DMS53 (cell line): ENCODE data around the gene C10orf105.
A peak's percentile ranks its signal among the peaks of the same experiment; 100 is the strongest.

ENCODE experiments used
- DNase-seq: peaks from one replicate; lab custom pipeline; 2025; lab: John Stamatoyannopoulos, UW

C10orf105 gene

DNA sequence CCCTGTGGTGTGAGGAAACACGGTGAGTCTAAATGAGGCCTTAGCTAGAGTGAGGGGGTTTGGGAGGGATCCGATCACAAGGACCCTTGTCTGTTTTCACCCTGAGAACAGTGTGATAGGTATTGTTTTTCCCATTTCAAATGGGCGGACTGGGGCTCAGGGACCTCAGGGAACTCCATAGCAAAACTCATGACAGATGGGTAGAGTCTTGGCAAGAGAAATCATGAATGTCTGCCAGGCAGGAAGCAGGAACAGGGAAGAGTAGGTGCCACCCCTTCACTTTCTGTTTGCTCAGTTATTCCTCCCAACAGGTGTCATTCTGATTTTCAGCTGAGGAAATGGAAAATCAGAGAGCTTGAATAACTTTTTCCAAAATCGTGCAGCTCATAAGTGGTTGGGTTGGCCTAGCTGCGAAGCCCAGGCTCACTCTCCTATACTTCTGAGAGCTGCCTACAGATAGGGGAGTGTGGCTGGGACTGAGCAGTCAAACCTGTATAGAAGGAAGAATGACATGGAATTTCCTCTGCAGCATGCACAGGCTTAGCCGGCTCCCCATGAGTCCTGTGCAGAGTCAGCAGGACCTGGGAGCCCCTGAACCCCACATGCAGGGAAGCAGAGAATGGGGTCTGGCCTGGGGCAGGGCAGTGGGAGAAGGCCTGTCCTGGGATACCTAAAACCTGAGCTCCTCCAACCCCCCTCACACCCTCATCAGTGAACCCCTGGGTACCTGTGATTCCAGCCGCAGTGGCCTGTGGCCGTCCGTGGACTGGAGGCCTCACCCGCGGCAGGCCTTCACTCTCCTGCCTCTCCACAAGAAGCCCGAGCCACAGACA, 17.6 kb upstream of the C10orf105 start:
- DNase-seq = peak; percentile 16

DNA sequence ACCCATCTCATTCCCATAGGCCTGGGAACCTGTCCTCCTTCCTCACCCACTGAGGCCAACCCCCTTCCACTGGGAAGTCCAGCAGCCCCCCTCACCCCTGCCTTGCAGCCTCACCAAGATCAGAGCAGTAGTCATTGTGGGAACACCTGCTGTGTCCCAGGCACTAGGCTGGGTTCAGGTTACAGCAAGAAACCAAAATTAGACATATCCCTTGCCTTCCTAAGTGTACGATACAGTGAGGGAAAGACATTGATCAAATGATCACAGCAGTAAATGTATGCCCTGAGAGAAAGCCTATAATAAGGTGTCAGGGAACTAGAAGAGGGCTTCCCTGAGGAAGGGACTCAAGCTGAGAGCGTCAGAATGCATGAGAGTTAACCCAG, 17.0 kb upstream of the C10orf105 start:
- DNase-seq = no peak

DNA sequence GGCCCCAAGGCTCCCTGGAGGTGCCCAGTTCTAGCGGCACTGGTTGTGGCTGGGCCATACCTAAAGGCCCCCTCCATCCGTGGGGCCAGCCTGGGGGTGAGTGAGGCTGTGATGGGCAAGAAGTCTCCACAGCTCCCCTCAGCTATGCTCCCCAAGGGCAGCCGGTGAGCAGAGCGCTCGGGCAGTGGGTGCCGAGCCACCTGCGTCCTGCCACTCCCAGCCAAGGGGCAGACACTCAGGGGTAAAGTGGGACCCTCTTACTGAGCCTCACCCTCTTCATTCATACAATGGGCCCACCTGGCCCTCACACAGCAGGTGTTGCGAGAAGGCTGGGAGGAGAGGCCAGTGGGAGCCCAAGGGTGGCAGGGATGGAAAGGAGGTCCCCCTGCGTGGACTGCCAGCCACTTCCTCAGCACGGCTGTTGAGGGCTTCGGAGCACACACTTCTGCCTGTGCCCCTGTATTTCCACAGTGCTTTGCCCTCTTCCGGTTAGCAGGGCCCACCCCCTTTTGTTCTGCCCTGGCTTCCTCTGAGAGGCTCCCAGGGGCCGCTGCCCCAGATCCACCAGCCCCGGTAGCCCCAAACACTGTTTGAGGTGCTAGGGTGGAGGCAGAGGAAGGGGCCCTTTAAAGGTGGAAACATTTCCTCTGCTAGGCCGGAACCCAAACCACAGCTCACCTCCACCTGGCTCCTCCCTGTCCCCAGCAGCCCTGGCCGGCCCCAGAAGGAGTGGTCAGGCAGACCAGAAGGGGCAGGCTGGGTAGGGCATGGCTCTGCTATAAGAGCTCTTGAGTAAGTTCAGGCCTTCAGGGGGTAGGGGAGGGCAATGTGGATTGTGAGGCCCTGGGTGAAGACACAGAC, 16.4 kb upstream of the C10orf105 start:
- no peak for DNase-seq

DNA sequence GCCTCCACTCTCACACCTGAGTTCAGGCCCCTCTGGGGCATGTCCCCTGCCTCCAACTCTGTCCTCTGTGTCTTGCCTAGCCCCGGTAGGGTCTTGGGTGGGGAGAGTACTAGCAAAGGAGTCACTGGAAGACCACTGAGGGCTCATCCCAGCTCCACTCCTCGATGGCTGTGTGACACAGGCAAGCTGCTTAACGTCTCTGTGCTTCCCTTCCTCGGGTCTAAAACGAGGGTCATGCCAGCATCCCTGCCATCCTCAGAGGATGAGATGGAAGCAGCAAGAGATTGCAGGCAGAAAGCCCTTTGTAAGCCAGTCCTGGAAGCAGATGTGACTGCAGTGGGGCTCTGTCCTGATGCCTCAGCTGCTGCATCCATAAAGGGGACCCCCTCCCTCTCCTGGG, 15.2 kb upstream of the C10orf105 start:
- DNase-seq = no peak

DNA sequence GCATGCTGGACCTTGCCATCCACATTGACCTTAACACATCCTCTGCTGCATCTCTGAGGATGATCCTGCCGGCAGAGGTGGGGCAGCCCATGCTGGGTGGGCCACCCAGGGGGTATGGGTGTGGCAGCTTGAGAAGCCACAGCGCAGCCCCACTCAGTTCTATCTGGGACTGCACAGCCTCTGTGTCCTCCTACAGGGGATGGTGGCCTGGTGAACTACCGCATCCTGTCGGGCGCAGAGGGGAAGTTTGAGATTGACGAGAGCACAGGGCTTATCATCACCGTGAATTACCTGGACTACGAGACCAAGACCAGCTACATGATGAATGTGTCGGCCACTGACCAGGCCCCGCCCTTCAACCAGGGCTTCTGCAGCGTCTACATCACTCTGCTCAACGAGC, 12.2 kb upstream of the C10orf105 start:
- DNase-seq = no peak

DNA sequence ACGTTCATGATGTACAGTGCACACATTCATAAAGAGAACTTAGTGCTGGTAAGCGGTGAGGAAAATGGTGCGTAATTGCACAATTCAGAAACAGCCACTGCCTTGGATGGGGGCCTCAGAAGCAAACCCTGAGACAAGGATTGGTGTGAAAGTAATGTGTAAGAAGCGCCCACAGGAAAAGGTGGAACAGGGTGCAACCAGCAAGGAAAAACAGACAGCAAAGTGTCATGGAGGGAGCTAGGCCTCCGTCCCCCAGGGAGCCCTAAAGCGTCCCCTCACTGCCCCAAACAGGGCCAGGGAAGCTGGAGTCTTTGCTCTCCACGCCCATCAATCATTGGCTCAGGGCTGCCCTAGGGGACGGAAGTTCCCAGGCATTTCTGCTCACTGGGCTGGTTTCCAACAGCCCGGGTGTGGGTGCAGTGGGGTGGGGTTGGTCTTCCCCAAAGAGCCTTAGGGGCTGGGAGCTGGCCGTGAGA, 9.6 kb upstream of the C10orf105 start:
- DNase-seq = no peak

DNA sequence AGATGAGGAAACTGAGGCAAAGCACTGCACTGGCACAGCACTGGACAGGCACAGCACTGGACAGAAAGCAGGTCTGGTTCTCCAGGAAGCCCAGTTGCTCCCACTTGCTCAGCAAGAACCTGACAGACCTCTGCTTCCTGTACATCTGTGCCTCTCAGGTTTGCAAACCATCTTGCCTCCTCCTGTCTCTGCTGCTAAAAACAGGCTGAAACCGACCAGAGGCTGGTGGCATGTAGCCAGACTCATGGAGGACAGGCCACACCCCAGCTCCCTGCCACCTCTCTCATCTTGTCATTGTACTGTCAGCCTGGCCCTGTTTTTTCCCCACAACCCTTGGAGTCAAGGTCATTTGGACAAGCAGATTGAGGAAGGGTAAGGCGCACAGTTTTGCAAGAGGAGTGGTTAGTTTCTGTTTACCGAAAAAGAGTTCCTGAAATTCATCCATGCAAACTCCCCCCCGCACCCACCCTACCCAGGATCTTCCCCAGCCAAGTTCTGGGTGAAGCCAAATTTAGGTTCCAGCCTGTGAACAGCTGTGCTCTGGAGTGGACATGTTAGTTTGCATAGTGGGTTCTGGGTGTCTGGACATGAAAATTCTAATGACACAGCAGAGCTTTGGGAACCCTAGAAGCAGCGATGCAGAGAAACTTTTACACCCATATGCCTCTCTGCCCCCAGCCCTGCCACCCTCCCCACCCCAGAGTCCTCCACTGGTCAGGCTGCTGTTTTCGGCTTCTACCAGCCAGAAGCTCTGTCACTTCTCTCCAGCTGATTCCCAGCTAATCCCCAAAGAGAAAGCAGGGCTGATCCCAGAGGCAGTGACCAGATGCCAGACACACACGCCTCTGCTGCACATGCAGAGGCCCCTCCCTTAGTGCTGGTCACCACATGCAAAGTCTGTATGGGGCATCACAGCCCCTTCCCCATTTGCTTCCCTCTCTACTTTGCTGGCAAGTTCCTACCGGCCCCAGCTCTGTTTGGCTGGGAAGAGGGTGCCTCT, 8.5 kb upstream of the C10orf105 start:
- peak; percentile 73 for DNase-seq

DNA sequence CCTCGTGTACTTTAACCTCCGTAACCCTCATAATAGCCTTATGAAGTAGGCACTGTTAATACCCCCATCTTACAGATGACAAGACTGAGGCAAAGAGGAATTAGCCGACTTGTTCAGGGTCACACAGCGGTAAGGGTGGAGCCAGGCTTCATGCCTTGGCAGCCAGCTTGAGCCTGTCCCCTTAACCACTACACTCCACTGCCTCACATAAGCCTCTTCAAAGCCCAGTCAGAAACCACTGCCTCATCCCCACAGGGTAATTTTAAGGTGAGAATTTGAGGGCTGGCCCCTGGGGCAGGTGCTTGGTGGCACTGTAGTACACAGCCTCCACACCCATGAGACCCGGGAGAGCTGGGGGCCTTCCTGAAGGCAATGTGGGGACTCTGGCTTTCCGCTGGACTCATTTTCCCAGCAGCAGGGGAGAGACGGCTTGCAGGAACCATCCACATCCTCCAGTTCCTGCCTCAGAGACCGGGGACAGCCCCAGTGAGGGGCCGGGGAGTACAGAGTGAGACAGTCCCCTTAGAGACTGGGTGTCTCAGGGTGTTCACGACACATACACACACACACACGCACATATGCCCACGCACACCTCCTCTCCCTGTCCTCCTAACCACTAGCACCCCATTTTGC, 7.6 kb upstream of the C10orf105 start:
- no peak for DNase-seq

DNA sequence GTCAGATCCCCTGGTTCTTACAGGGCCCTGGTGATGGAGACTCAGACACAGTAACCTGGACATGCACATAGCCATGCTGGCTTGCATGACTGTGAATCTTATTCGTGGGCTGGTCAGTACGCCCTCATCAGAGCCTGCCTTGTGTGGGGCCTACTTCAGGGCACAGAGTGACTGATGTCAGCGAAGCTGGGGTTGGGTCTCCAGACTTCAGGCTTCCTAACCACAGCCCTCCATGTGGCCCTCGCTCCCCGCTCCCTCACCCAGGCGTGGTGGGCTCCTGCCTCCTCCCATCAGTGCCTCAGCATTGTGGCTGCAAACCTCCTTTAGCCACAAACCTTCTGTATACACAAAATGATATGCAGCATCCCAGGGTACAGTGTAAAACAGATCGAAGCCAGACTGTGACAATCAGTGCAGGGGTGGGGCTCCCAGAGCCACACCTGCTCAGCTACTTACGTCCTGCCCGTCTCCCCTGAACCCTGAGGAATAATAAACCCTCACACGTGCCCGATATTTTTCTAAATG, 7.1 kb upstream of the C10orf105 start:
- DNase-seq = no peak

DNA sequence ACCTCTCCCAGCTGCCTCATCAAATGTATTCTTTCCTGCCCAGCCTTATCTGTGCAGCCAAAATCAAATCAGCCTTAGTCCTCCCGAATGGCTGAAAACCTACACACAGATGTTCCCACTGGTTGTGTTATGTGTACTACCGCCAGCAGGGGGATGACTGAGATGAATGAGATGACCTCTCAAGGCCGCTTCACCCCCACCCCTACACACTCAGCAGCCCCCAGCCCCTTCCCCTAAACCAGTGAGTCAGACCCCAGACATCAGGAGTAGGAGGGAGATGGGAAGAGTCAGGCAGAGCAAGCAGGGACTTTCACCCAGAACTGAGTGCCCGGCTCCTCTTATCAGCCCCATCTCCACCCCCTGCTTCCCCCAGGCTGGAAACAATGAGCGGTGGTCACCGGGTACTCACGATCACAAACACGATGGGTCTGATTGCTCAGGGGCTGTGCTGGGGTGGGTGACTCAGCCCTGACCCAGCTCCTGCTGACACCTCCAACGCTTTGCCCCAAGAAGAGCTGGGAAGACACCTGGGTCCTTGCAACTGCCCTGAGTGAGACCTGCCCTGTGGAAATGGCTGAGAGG, 6.5 kb upstream of the C10orf105 start:
- peak; percentile 30 for DNase-seq

DNA sequence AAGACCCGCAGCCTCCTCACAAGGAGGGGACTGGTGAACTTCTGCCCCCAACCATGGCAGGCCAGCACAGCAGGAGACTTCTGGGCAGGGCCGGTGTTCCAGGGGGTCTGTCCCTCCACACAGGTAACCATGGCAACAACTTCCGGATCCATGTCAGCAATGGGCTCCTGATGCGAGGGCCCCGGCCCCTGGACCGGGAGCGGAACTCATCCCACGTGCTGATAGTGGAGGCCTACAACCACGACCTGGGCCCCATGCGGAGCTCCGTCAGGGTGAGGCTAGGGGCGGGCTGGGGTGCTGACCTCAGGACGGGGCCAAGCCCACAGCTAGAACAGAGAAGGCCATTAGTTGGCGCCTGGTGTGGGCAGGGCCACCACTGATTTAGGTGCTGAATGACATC, 5.7 kb upstream of the C10orf105 start:
- DNase-seq = no peak

DNA sequence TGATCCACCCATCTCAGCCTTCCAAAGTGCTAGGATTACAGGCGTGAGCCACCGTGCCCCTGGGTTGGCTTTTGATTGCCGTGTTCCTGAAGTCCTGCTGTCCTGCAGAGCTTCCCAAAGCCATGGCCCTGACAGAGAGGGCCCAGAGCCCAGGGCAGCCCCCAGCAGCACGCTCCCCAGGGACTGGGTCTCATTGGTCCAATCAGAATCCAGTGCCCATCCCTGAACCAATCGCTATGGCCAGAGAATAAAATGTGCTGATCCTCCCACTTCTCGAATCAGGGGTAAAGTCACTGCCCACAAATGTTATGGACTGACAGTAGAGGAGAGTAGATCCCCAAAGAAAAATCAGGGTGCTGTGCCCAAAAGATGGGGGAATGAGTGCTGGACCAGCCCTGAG, 5.0 kb upstream of the C10orf105 start:
- DNase-seq = no peak

DNA sequence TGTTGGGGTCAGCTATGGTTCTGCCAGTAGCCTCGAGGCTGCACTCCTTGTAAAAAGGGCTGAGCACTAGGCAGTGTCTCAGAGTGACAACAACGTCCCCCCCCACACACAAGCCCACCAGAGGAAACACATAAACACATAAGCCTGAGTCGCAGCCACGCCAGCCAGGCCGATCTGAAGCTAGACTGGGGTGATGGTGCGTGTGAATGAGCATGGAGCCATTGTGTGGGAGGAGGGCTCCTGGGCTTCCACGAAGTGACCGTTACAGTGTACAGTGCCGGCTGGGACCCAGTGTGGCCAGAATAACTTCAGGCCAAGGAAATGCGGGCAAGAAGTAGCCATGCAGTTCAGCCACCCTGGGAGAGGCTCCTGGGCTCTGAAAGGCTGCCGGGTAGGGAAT, 3.7 kb upstream of the C10orf105 start:
- no peak for DNase-seq

DNA sequence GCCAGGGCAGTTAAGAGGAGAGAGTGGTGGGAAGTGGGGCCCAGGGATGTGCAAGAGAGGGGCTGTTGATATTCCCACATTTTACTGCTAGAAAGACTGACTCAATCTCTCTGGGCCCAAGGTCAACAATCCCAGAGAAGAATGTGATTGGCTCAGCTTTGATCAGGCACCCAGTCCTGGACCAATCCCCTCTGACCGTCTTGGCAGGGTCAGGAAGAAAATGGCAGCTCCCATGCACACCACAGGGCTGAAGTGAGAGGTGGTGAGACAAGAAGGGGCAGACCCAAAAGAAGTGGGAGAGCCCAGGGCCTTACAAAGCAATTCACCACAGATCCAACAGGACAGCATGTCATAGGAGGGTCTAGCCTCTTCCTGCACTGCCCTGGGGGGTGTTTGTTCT, 3.3 kb upstream of the C10orf105 start:
- DNase-seq = no peak

DNA sequence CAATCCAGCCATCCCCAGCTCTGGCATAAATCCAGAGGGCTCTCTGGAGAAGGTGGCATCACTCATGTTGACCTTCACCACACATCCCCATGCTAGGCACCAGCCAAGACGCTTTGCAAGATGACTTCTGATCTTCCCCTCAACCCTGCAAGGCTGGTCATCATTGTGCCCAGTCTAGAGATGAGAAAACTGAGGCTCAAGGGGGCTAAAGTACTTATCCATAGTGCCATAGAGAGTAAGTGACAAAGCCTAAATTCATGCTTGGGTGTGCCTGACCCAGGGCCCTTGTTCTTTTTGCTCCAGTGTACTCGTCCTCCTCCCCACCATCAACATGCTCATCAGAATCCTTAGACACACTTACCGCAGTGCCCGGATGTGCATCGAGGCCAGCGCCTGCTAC, 1.7 kb upstream of the C10orf105 start:
- no peak for DNase-seq

DNA sequence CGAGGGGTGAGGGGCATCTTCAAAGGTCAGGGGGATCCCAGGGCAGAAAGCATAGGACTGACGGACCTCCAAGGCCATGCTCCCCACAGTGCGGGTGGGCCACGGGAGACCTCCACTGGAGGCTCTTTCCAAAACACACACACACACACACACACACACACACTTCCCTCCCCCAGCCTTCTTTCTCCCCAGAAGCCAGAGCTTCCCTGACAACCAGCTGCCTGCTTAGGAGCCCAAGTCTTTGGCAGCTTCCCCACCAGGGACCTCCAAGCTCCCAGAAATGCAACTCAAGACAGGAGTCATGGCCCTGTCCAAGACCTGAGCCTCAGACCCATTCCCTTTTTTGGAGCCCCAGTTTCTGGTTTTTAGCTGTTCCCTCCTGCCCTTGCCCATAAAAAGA, 710 bp upstream of the C10orf105 start:
- no peak for DNase-seq

DNA sequence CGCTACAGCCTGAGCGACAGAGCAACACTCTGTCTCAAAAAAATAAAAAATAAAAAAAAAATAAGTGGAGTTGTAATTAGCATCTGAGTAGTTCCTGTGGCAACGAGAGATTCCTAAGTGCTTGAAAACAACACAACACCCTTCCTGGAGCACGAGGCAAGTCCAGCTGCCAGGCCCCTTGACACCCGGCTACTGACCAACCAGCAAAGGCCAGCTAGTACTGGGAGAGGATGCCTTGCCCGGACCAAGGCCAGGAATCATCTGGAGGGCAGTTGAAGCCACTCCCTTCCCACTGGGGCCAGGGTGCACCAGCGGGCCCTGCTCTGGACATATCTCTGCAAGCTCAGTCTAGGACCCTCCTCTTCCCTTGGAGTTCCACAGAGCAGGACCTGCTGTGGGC, 536 bp downstream of the C10orf105 start:
- peak; percentile 9 for DNase-seq

DNA sequence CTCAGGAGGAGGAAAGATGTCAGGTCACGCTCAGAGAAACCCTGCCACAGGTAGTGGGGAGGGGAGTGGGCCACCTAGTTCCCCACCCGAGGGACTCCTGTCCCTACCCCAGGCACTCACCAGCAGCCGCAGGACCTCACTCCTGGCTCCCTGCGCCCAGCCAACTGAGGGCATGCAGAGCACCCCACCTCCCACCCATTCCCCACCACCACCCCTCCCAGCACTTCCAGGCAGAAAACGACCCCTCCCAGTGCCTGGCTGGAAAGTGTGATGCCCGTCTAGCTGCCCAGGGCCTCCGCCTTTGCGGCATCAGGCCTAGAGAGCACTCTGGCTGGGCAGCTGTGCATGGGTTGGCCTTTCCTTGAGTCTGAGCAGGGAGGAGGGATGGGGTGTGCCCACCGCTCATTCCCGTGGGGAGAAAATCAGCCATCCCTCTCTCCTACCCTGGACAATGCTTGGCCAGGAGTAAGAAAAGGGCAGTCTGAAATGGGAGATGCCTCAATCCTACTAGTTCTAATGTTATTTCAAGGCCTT, 1.3 kb downstream of the C10orf105 start:
- DNase-seq = no peak

DNA sequence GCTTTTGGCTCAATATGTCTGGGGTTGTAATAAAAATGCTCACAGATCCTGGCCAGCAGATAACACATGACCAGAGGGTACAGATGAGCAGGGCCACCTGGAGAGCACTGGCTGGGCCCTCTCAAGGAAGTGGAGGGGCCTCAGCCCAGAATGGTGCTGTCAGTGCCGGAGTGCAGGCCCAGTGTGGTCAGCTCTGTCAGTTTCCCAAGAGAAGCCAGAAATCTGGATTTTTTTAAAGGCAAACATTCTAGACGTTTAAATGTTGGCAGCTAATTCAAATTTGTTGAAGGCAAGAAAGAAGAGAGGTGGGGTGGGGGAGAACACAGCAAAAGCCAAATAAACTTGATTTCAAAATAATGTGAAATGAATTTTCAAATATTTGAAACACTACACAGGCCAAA, 2.0 kb downstream of the C10orf105 start:
- DNase-seq = no peak

DNA sequence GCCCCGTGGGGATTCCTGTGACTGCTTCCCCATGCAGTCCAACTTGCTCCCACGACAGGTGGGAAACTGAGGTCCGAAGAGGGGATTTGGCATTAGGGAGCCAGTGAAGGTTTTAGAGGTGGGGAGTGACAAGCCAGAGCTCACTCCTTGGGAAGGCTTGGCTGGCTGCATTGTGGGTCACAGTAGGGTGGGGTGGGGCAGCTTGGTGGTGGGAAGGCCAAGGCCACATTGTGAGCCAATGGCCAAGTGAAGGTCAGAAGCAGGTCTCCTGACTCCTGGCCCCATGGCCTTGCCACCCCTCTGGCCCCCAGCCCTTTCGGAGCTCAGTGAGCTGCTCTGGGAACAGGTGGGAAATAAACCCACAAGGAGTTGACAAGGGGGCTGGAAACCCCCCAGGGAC, 2.5 kb downstream of the C10orf105 start:
- no peak for DNase-seq

DNA sequence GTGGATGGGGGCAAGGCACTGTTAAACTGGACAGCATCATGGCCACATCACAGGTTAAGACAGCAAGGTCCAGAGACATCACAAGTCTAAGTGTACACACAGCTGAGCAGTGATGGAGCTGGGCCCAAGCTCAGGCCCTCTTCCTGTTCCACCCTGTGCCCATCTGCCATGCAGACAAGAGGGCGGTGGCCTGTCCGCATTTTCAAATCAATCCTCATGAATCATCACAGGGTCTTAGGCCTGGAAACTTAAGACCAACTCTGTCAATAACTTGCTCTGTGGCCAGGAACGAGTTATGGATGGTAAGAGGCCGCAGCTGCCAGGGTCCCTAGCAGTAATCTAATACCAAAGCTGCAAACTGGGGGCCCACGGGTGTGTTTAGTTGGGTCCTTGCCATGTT, 3.2 kb downstream of the C10orf105 start:
- no peak for DNase-seq
